Measurements from ENCODE around the gene C11orf98. TPM values are rescaled to one million over a fixed set of nuclear protein-coding genes. Genes with fewer than 3 reads are reported as not detected.
"Not testable (repeated sequence)": the region's sequence is repeated elsewhere in the genome, so short reads cannot be mapped to it uniquely, and the experiment has no call there.

C11orf98 gene
- total and polyA plus RNA-seq, 2 donors (not counting 1 experiment from before 2014, with no cell fraction given): 41.5 to 48.1 TPM

DNA sequence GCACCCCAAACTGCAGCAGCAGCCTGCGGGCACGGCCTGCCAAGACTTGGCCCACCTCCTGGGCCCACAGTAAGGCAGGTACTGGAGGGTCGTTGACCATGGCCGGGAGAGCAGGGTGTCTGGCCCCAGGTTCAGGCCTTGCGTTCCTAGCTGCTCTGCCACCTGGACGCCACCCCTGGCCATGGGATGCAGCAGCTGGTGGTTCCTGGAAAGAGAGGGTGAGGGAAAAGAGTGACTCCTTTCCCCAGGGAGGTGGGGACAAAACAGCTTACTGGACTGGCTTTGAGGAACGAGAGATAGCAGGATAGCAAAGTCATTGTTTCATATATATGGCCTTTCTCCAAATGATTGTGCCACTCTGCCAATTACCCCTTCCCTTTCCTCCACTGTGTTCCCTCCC, 40.4 kb upstream of the C11orf98 start:
- ATAC-seq (ENCODE audit: low read depth): no peak
- CTCF ChIA-PET: interaction anchor here (1.0 to 3.3 kb wide), 7 partner anchors 11 to 176 kb away, joined by 3 to 13 read pairs (median 4); partner anchors contain the start of genes SLC3A2, TUT1 and ZBTB3
- Histone ChIP-seq H3K9ac (ENCODE audit: low read length) (peak overlapping the region; percentile 83), H4K20me1 (ENCODE audit: control insufficient read depth, insufficient read depth, low read length, poor library complexity, severe bottlenecking) (no peaks in the 10 kb centered on the region), H3K4me3 (ENCODE audit: control extremely low read depth in 1 of 5, extremely low read depth in 1 of 5, insufficient read depth in 1 of 5, low read depth in 2 of 5, low read length in 4 of 5) (peak overlapping the region; percentile 65 to 86 (median 69)), H3K9me3 (ENCODE audit: control extremely low read depth in 1 of 3, control insufficient read depth in 2 of 3, insufficient read depth in 1 of 3, low read length in 2 of 3) (no peaks in the 10 kb centered on the region), H3K4me1 (ENCODE audit: control insufficient read depth in 2 of 2, insufficient read depth in 2 of 2, low read length in 2 of 2) (peaks cover 39 to 47% of the 10 kb centered on the region in 2 donors), H3K27me3 (replicated peaks in 1 of 4; ENCODE audit: control extremely low read depth in 1 of 4, control insufficient read depth in 3 of 4, insufficient read depth in 4 of 4, low read length in 3 of 4) (no peaks in the 10 kb centered on the region), H3K36me3 (replicated peaks in 1 of 2; ENCODE audit: control extremely low read depth in 1 of 2, control insufficient read depth in 1 of 2, extremely low read depth in 1 of 2, insufficient read depth in 2 of 2, low read length in 1 of 2) (peaks cover 0 to 3% of the 10 kb centered on the region in 2 experiments), H3K27ac (ENCODE audit: low read length in 2 of 2) (peak overlapping the region; percentile 61 to 91), H2AFZ (ENCODE audit: insufficient read depth, low read depth, low read length, poor library complexity, severe bottlenecking) (peak overlapping the region; percentile 86), H3K79me2 (ENCODE audit: control insufficient read depth, insufficient read depth, low read length) (peaks cover 22% of the 10 kb centered on the region), H3K4me2 (replicated peaks; ENCODE audit: low read depth, low read length, poor library complexity, severe bottlenecking) (peak overlapping the region; percentile 95)
- Mint-ChIP-seq H3K27ac (peak overlapping the region; percentile 91), H3K9me3 (ENCODE audit: insufficient read depth) (no peaks in the 10 kb centered on the region), H3K4me3 (peak overlapping the region; percentile 92), H3K27me3 (no peaks in the 10 kb centered on the region), H3K4me1 (peaks cover 51% of the 10 kb centered on the region)
- POLR2A ChIA-PET: interaction anchor here (0.8 to 6.5 kb wide), 5 partner anchors 22 to 135 kb away, joined by 3 to 66 read pairs (median 3); partner anchors contain the start of genes C11orf98, CSKMT, HNRNPUL2 and TTC9C
- WGBS (ENCODE audit: insufficient coverage): 76% methylated on average over 7 of the region's 7 CpGs
- TF ChIP-seq EZH2 (IDR thresholded peaks at IDR 0.05; ENCODE audit: borderline replicate concordance, insufficient read depth, low read depth, low read length, poor library complexity, severe bottlenecking): no peak
- TF ChIP-seq, protein P1, sequence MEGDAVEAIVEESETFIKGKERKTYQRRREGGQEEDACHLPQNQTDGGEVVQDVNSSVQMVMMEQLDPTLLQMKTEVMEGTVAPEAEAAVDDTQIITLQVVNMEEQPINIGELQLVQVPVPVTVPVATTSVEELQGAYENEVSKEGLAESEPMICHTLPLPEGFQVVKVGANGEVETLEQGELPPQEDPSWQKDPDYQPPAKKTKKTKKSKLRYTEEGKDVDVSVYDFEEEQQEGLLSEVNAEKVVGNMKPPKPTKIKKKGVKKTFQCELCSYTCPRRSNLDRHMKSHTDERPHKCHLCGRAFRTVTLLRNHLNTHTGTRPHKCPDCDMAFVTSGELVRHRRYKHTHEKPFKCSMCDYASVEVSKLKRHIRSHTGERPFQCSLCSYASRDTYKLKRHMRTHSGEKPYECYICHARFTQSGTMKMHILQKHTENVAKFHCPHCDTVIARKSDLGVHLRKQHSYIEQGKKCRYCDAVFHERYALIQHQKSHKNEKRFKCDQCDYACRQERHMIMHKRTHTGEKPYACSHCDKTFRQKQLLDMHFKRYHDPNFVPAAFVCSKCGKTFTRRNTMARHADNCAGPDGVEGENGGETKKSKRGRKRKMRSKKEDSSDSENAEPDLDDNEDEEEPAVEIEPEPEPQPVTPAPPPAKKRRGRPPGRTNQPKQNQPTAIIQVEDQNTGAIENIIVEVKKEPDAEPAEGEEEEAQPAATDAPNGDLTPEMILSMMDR (IDR thresholded peaks at IDR 0.05): no peak
- DNase-seq: no peak
- intact Hi-C loops (cut with micrococcal nuclease): loop anchor here (5.0 kb wide), 3 partner anchors 113 to 152 kb away; partner anchors contain the start of genes EEF1G and TUT1

DNA sequence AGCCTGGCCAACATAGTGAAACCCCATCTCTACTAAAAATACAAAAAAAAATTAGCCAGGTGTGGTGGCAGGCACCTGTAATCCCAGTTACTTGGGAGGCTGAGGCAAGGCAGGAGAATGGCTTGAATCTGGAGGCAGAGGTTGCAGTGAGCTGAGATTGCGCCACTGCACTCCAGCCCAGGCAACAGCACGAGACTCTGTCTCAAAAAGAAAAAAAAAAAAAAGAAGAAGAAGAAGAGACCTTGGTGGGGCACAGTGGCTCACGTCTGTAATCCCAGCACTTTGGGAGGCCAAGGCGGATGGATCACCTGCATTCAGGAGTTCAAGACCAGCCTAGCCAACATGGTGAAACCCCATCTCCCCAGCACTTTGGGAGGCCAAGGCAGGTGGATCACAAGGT, 38.9 kb upstream of the C11orf98 start:
- H3K36me3 ChIP-seq (replicated peaks in 1 of 2; ENCODE audit: control extremely low read depth in 1 of 2, control insufficient read depth in 1 of 2, extremely low read depth in 1 of 2, insufficient read depth in 2 of 2, low read length in 1 of 2); H3K27me3 Mint-ChIP-seq; H3K27me3 ChIP-seq (replicated peaks in 1 of 4; ENCODE audit: control extremely low read depth in 1 of 4, control insufficient read depth in 3 of 4, insufficient read depth in 4 of 4, low read length in 3 of 4); H3K27ac ChIP-seq (ENCODE audit: low read length in 2 of 2); H2AFZ ChIP-seq (ENCODE audit: insufficient read depth, low read depth, low read length, poor library complexity, severe bottlenecking); H3K4me3 ChIP-seq (ENCODE audit: control extremely low read depth in 1 of 5, extremely low read depth in 1 of 5, insufficient read depth in 1 of 5, low read depth in 2 of 5, low read length in 4 of 5); H4K20me1 ChIP-seq (ENCODE audit: control insufficient read depth, insufficient read depth, low read length, poor library complexity, severe bottlenecking); H3K9me3 Mint-ChIP-seq (ENCODE audit: insufficient read depth); H3K9me3 ChIP-seq (ENCODE audit: control extremely low read depth in 1 of 3, control insufficient read depth in 2 of 3, insufficient read depth in 1 of 3, low read length in 2 of 3); DNase-seq; intact Hi-C loops (cut with micrococcal nuclease); H3K9ac ChIP-seq (ENCODE audit: low read length); H3K27ac Mint-ChIP-seq; H3K4me3 Mint-ChIP-seq; ATAC-seq (ENCODE audit: low read depth); H3K4me2 ChIP-seq (replicated peaks; ENCODE audit: low read depth, low read length, poor library complexity, severe bottlenecking): not testable (repeated sequence)
- ChIA-PET CTCF (interaction anchor here (3.3 kb wide), 1 partner anchor 10 kb away, joined by 13 read pairs; no protein-coding TSS in a partner anchor), POLR2A (interaction anchor here (0.6 to 0.7 kb wide), 4 partner anchors 23 to 298 kb away, joined by 3 to 4 read pairs (median 3); no protein-coding TSS in a partner anchor)
- peaks cover 12% of the 10 kb centered on the region for H3K79me2 ChIP-seq (ENCODE audit: control insufficient read depth, insufficient read depth, low read length)
- 100% methylated on average over 4 of the region's 4 CpGs for WGBS (ENCODE audit: insufficient coverage)
- peaks cover 37% of the 10 kb centered on the region for H3K4me1 Mint-ChIP-seq
- H3K4me1 ChIP-seq (ENCODE audit: control insufficient read depth in 2 of 2, insufficient read depth in 2 of 2, low read length in 2 of 2): peaks cover 32 to 35% of the 10 kb centered on the region in 2 donors
